Measurements from ENCODE around the gene UGCG.

Gene UGCG

GRCh38 chr9:111948951-111949350 lies 52.3 kb downstream of the UGCG start:
- H3K27ac ChIP-seq: no peak overlapping the region
- TF ChIP-seq, protein P1, sequence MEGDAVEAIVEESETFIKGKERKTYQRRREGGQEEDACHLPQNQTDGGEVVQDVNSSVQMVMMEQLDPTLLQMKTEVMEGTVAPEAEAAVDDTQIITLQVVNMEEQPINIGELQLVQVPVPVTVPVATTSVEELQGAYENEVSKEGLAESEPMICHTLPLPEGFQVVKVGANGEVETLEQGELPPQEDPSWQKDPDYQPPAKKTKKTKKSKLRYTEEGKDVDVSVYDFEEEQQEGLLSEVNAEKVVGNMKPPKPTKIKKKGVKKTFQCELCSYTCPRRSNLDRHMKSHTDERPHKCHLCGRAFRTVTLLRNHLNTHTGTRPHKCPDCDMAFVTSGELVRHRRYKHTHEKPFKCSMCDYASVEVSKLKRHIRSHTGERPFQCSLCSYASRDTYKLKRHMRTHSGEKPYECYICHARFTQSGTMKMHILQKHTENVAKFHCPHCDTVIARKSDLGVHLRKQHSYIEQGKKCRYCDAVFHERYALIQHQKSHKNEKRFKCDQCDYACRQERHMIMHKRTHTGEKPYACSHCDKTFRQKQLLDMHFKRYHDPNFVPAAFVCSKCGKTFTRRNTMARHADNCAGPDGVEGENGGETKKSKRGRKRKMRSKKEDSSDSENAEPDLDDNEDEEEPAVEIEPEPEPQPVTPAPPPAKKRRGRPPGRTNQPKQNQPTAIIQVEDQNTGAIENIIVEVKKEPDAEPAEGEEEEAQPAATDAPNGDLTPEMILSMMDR (IDR thresholded peaks at IDR 0.05): no peak
- no peak overlapping the region for H3K4me3 ChIP-seq
- DNase-seq (ENCODE audit: low spot score): no peak

GRCh38 chr9:111949919-111950318 lies 53.3 kb downstream of the UGCG start:
- no peak for DNase-seq (ENCODE audit: low spot score)
- Histone ChIP-seq H3K4me3 (no peak overlapping the region), H3K27ac (no peak overlapping the region)
- TF ChIP-seq, protein P1 (IDR thresholded peaks at IDR 0.05): no peak

DNA sequence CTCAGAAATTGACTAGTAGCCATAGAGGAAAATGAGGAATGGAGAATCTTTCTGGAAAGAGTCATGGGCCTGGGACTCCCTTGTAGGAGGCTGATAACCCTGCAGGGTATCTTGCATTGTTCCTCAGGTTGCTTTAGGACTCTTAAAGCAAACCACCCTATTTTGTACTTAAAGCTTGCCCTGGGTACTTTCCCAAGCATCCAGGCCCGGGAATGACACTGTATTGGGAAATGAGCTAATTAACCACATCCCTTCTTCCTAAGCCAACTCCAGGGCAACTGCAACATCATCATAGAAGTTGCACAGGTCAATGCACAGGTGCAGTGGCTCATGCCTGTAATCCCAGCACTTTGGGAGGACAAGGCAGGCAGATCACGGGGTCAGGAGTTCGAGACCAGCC lies 55.9 kb downstream of the UGCG start:
- no peak for DNase-seq (ENCODE audit: low spot score)
- Histone ChIP-seq H3K4me3 (no peak overlapping the region), H3K27ac (no peak overlapping the region)
- TF ChIP-seq, protein P1 (IDR thresholded peaks at IDR 0.05): no peak

- Histone ChIP-seq H3K4me3 (no peak overlapping the region), H3K27ac (no peak overlapping the region)
- TF ChIP-seq, protein P1 (IDR thresholded peaks at IDR 0.05): no peak
- no peak for DNase-seq (ENCODE audit: low spot score)
These were observed 56.8 kb downstream of the UGCG start for GRCh38 chr9:111953444-111953843.

DNA sequence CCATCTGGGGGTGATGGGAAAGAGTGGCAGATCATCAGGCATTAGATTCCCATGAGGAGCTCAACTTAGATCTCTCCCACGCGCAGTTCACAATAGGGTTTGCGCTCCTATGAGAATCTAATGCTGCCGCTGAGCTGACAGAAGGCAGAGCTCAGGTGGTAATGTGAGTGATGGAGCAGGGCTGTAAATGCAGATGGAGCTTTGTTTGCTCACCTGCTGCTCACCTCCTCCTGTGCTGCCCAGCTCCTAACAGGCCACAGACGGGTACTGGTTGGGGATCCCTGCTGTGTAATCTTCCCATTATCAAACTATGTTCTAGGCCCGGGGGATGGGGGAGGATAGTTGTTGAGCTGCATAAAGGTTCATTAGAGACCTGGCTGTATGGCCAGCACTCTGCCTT lies 58.4 kb downstream of the UGCG start:
- TF ChIP-seq, protein P1 (IDR thresholded peaks at IDR 0.05): no peak
- no peak for DNase-seq (ENCODE audit: low spot score)
- no peak overlapping the region for H3K27ac ChIP-seq
- H3K4me3 ChIP-seq: no peak overlapping the region

GRCh38 chr9:111957856-111958631 lies 61.4 kb downstream of the UGCG start:
- TF ChIP-seq, protein P1 (IDR thresholded peaks at IDR 0.05): no peak
- H3K4me3 ChIP-seq: peak overlapping the region; percentile 58
- no peak for DNase-seq (ENCODE audit: low spot score)
- H3K27ac ChIP-seq: peak overlapping the region in 1 of 2 donors; percentile 39

Measured in coronary artery (tissue), 2 donors.